ENCODE measurements around the gene RPL12. TPM values are rescaled to one million over a fixed set of nuclear protein-coding genes. Genes with fewer than 3 reads are reported as not detected.
"Not testable (repeated sequence)": the region's sequence is repeated elsewhere in the genome, so short reads cannot be mapped to it uniquely, and the experiment has no call there.

Gene RPL12
- polyA plus RNA-seq, 2 donors: 3,023 to 3,281 TPM

- 78 to 85% methylated on average over 4 of the region's 4 CpGs for WGBS, 2 donors
- Histone ChIP-seq H3K36me3 (ENCODE audit: control insufficient read depth in 2 of 2, insufficient read depth in 2 of 2, low read length in 1 of 2) (peaks cover 5 to 15% of the 10 kb centered on the region in 2 donors), H3K27me3 (ENCODE audit: control insufficient read depth in 1 of 2, insufficient read depth in 2 of 2, low read length in 2 of 2) (no peaks in the 10 kb centered on the region), H3K9me3 (ENCODE audit: control insufficient read depth in 2 of 2, insufficient read depth in 1 of 2, low read depth in 1 of 2, low read length in 1 of 2) (no peaks in the 10 kb centered on the region), H3K27ac (ENCODE audit: low read depth in 2 of 2, low read length in 1 of 2) (no peak overlapping the region), H3K4me3 (ENCODE audit: low read depth in 1 of 2, low read length in 2 of 2) (no peak overlapping the region), H3K4me1 (ENCODE audit: control insufficient read depth in 2 of 2, insufficient read depth in 2 of 2, low read length in 1 of 2) (no peaks in the 10 kb centered on the region)
Observed at GRCh38 chr9:127473932-127474331, 22.7 kb upstream of the RPL12 start.

DNA sequence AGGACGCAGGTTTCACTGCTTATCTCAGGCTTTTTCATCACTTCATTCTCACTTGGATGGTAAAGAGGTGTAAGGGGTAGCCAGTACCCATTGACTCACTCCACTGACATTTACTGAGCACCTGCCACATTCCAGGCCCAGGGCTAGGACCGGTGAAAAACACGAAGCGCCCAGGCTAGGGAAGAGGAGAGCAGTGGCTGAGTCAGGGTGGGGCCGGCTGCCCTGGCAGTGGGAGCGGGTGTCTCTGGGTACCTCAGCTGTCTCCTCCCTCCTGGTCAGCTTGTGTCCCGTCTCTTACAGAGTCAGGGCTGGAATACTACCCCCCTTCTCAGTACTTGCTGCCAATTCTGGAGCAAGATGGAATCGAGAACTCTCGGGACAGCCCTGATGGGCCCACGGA lies 22.3 kb upstream of the RPL12 start:
- 90 to 91% methylated on average over 10 of the region's 10 CpGs for WGBS, 2 donors
- Histone ChIP-seq H3K36me3 (ENCODE audit: control insufficient read depth in 2 of 2, insufficient read depth in 2 of 2, low read length in 1 of 2) (peaks cover 4 to 14% of the 10 kb centered on the region in 2 donors), H3K27ac (ENCODE audit: low read depth in 2 of 2, low read length in 1 of 2) (no peak overlapping the region), H3K4me1 (ENCODE audit: control insufficient read depth in 2 of 2, insufficient read depth in 2 of 2, low read length in 1 of 2) (no peaks in the 10 kb centered on the region), H3K27me3 (ENCODE audit: control insufficient read depth in 1 of 2, insufficient read depth in 2 of 2, low read length in 2 of 2) (no peaks in the 10 kb centered on the region), H3K4me3 (ENCODE audit: low read depth in 1 of 2, low read length in 2 of 2) (no peak overlapping the region), H3K9me3 (ENCODE audit: control insufficient read depth in 2 of 2, insufficient read depth in 1 of 2, low read depth in 1 of 2, low read length in 1 of 2) (no peaks in the 10 kb centered on the region)

GRCh38 chr9:127470662-127471061 lies 19.5 kb upstream of the RPL12 start:
- H3K36me3 ChIP-seq (ENCODE audit: control insufficient read depth in 2 of 2, insufficient read depth in 2 of 2, low read length in 1 of 2): peaks cover 0 to 22% of the 10 kb centered on the region in 2 donors
- no peak overlapping the region for H3K27ac ChIP-seq (ENCODE audit: low read depth in 2 of 2, low read length in 1 of 2)
- no peak overlapping the region for H3K4me3 ChIP-seq (ENCODE audit: low read depth in 1 of 2, low read length in 2 of 2)
- H3K27me3 ChIP-seq (ENCODE audit: control insufficient read depth in 1 of 2, insufficient read depth in 2 of 2, low read length in 2 of 2): no peaks in the 10 kb centered on the region
- 93 to 97% methylated on average over 3 of the region's 3 CpGs for WGBS, 2 donors
- no peaks in the 10 kb centered on the region for H3K9me3 ChIP-seq (ENCODE audit: control insufficient read depth in 2 of 2, insufficient read depth in 1 of 2, low read depth in 1 of 2, low read length in 1 of 2)
- no peaks in the 10 kb centered on the region for H3K4me1 ChIP-seq (ENCODE audit: control insufficient read depth in 2 of 2, insufficient read depth in 2 of 2, low read length in 1 of 2)

- H3K9me3 ChIP-seq (ENCODE audit: control insufficient read depth in 2 of 2, insufficient read depth in 1 of 2, low read depth in 1 of 2, low read length in 1 of 2): no peaks in the 10 kb centered on the region
- WGBS, 2 donors: 95% methylated on average over 14 of the region's 14 CpGs
- no peak overlapping the region for H3K27ac ChIP-seq (ENCODE audit: low read depth in 2 of 2, low read length in 1 of 2)
- no peaks in the 10 kb centered on the region for H3K4me1 ChIP-seq (ENCODE audit: control insufficient read depth in 2 of 2, insufficient read depth in 2 of 2, low read length in 1 of 2)
- no peaks in the 10 kb centered on the region for H3K27me3 ChIP-seq (ENCODE audit: control insufficient read depth in 1 of 2, insufficient read depth in 2 of 2, low read length in 2 of 2)
- no peak overlapping the region for H3K4me3 ChIP-seq (ENCODE audit: low read depth in 1 of 2, low read length in 2 of 2)
- H3K36me3 ChIP-seq (ENCODE audit: control insufficient read depth in 2 of 2, insufficient read depth in 2 of 2, low read length in 1 of 2): peaks cover 5 to 27% of the 10 kb centered on the region in 2 donors
Observed at GRCh38 chr9:127467621-127468020, 16.4 kb upstream of the RPL12 start.

DNA sequence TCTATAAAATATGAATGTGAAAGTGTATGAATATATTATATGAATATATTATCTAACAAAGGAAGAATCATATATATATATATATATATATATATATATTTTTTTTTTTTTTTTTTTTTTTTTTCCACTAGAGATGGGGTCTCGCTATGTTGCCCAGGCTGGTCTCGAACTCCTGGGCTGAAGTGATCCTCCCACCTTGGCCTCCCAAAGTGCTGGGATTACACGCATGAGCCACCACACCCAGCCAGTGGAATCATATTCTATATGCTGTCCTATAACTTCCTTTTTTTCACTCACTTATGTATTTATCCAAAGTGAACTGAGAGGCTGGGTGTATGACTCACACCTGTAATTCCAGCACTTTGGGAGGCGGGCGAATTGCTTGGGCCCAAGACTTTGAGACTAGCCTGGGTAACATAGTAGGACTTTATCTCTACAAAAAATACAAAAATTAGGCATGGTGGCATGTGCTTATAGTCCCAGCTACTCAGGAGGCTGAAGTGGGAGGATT lies 15.3 kb upstream of the RPL12 start:
- WGBS, 2 donors: 92 to 97% methylated on average over 5 of the region's 5 CpGs
- H3K27me3 ChIP-seq (ENCODE audit: control insufficient read depth in 1 of 2, insufficient read depth in 2 of 2, low read length in 2 of 2); H3K27ac ChIP-seq (ENCODE audit: low read depth in 2 of 2, low read length in 1 of 2); H3K4me1 ChIP-seq (ENCODE audit: control insufficient read depth in 2 of 2, insufficient read depth in 2 of 2, low read length in 1 of 2); H3K9me3 ChIP-seq (ENCODE audit: control insufficient read depth in 2 of 2, insufficient read depth in 1 of 2, low read depth in 1 of 2, low read length in 1 of 2); H3K4me3 ChIP-seq (ENCODE audit: low read depth in 1 of 2, low read length in 2 of 2): not testable (repeated sequence)
- H3K36me3 ChIP-seq (ENCODE audit: control insufficient read depth in 2 of 2, insufficient read depth in 2 of 2, low read length in 1 of 2): peaks cover 5 to 35% of the 10 kb centered on the region in 2 donors

DNA sequence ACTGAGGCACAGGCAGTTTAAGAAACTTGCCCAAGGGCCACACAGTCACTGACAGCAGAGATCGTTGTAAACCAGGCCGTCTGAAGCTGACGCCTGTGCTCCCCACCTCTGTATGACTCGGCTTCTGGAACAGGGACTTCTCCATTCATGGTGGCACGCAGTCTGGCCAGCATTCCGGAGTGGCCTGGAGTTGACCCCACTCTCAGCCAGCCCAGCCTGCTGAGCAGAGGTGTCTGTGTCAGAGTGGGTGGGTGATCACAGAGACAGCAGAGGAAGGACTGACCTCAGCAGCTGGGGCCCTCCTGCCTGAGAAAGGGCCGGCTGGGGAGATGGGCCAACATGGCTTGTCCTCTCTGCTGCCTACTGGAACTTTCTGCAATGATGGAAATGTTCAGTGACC lies 12.7 kb upstream of the RPL12 start:
- no peaks in the 10 kb centered on the region for H3K9me3 ChIP-seq (ENCODE audit: control insufficient read depth in 2 of 2, insufficient read depth in 1 of 2, low read depth in 1 of 2, low read length in 1 of 2)
- no peaks in the 10 kb centered on the region for H3K4me1 ChIP-seq (ENCODE audit: control insufficient read depth in 2 of 2, insufficient read depth in 2 of 2, low read length in 1 of 2)
- H3K27me3 ChIP-seq (ENCODE audit: control insufficient read depth in 1 of 2, insufficient read depth in 2 of 2, low read length in 2 of 2): no peaks in the 10 kb centered on the region
- H3K27ac ChIP-seq (ENCODE audit: low read depth in 2 of 2, low read length in 1 of 2): no peak overlapping the region
- peaks cover 8 to 52% of the 10 kb centered on the region in 2 donors for H3K36me3 ChIP-seq (ENCODE audit: control insufficient read depth in 2 of 2, insufficient read depth in 2 of 2, low read length in 1 of 2)
- 74 to 84% methylated on average over 7 of the region's 7 CpGs for WGBS, 2 donors
- no peak overlapping the region for H3K4me3 ChIP-seq (ENCODE audit: low read depth in 1 of 2, low read length in 2 of 2)

DNA sequence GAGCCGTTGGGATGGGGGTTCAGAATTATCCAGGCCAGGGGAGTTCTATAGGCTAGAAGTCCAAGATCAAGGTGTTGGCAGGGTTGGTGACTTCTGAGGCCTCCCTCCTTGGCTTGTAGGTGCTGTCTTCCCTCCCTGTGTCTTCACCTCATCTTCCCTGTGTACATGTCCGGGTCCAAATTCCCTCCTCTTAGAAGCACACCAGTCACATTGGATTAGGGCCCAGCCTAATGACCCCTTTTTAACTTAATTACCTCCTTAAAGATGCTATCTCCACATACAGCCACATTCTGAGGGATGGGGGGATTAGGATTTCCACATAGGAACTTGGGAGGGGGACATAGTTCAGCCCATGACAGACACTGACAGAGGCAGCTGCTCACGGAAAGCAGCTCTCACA lies 12.2 kb upstream of the RPL12 start:
- Histone ChIP-seq H3K27ac (ENCODE audit: low read depth in 2 of 2, low read length in 1 of 2) (no peak overlapping the region), H3K36me3 (ENCODE audit: control insufficient read depth in 2 of 2, insufficient read depth in 2 of 2, low read length in 1 of 2) (peaks cover 10 to 54% of the 10 kb centered on the region in 2 donors)

GRCh38 chr9:127458921-127459320 lies 7.7 kb upstream of the RPL12 start:
- H3K4me3 ChIP-seq (ENCODE audit: low read depth in 1 of 2, low read length in 2 of 2): no peak overlapping the region
- H3K36me3 ChIP-seq (ENCODE audit: control insufficient read depth in 2 of 2, insufficient read depth in 2 of 2, low read length in 1 of 2): peaks cover 10 to 48% of the 10 kb centered on the region in 2 donors
- no peak overlapping the region for H3K27ac ChIP-seq (ENCODE audit: low read depth in 2 of 2, low read length in 1 of 2)
- H3K4me1 ChIP-seq (ENCODE audit: control insufficient read depth in 2 of 2, insufficient read depth in 2 of 2, low read length in 1 of 2): no peaks in the 10 kb centered on the region
- no peaks in the 10 kb centered on the region for H3K9me3 ChIP-seq (ENCODE audit: control insufficient read depth in 2 of 2, insufficient read depth in 1 of 2, low read depth in 1 of 2, low read length in 1 of 2)
- WGBS, 2 donors: 76 to 87% methylated on average over 9 of the region's 9 CpGs
- no peaks in the 10 kb centered on the region for H3K27me3 ChIP-seq (ENCODE audit: control insufficient read depth in 1 of 2, insufficient read depth in 2 of 2, low read length in 2 of 2)

More for the DNA sequence above, 12.2 kb upstream of the RPL12 start:
- no peak overlapping the region for H3K4me3 ChIP-seq (ENCODE audit: low read depth in 1 of 2, low read length in 2 of 2)
- H3K27me3 ChIP-seq (ENCODE audit: control insufficient read depth in 1 of 2, insufficient read depth in 2 of 2, low read length in 2 of 2): no peaks in the 10 kb centered on the region
- H3K9me3 ChIP-seq (ENCODE audit: control insufficient read depth in 2 of 2, insufficient read depth in 1 of 2, low read depth in 1 of 2, low read length in 1 of 2): no peaks in the 10 kb centered on the region
- H3K4me1 ChIP-seq (ENCODE audit: control insufficient read depth in 2 of 2, insufficient read depth in 2 of 2, low read length in 1 of 2): no peaks in the 10 kb centered on the region
- 78 to 88% methylated on average over 3 of the region's 3 CpGs for WGBS, 2 donors

- 86 to 87% methylated on average over 17 of the region's 17 CpGs for WGBS, 2 donors
- peaks cover 5 to 38% of the 10 kb centered on the region in 2 donors for H3K36me3 ChIP-seq (ENCODE audit: control insufficient read depth in 2 of 2, insufficient read depth in 2 of 2, low read length in 1 of 2)
- H3K4me1 ChIP-seq (ENCODE audit: control insufficient read depth in 2 of 2, insufficient read depth in 2 of 2, low read length in 1 of 2): peaks cover 0 to 5% of the 10 kb centered on the region in 2 donors
Observed at GRCh38 chr9:127457191-127457878, 6.1 kb upstream of the RPL12 start.

More at GRCh38 chr9:127457191-127457878, 6.1 kb upstream of the RPL12 start:
- Histone ChIP-seq H3K27ac (ENCODE audit: low read depth in 2 of 2, low read length in 1 of 2) (no peak overlapping the region), H3K27me3 (ENCODE audit: control insufficient read depth in 1 of 2, insufficient read depth in 2 of 2, low read length in 2 of 2) (no peaks in the 10 kb centered on the region), H3K4me3 (ENCODE audit: low read depth in 1 of 2, low read length in 2 of 2) (no peak overlapping the region), H3K9me3 (ENCODE audit: control insufficient read depth in 2 of 2, insufficient read depth in 1 of 2, low read depth in 1 of 2, low read length in 1 of 2) (no peaks in the 10 kb centered on the region)

Measured in esophagus (tissue), 2 donors.